Measurements from ENCODE around the gene SYNC. TPM values are rescaled to one million over a fixed set of nuclear protein-coding genes. Genes with fewer than 3 reads are reported as not detected.

The SYNC gene
- total and polyA plus RNA-seq, 2 of the 8 experiments (the other 6 are each of a cell fraction or from before 2014, with no cell fraction given) = 0.06 to 0.17 TPM

- H2BK5ac ChIP-seq (ENCODE audit: low read depth, low read length) = no peak overlapping the region
- no peak overlapping the region for H4K91ac ChIP-seq (replicated peaks; ENCODE audit: insufficient read length, low read length)
- no peak overlapping the region for H2BK20ac ChIP-seq (ENCODE audit: low read length)
- no peak overlapping the region for H2BK15ac ChIP-seq (ENCODE audit: low read length)
- H3K18ac ChIP-seq (ENCODE audit: extremely low read depth, low read length) = no peak overlapping the region
- no peak overlapping the region for H3K9ac ChIP-seq (replicated peaks in 1 of 4; ENCODE audit: extremely low read depth in 1 of 4, low read depth in 3 of 4, low read length in 3 of 4)
- no peak overlapping the region for H2AK5ac ChIP-seq (ENCODE audit: low read depth, low read length)
- ChIA-PET CTCF (ENCODE audit: partially characterized antibody) (interaction anchor here (2.2 kb wide), 1 partner anchor 29 kb away, joined by 8 read pairs; no protein-coding TSS in a partner anchor), POLR2A (ENCODE audit: partially characterized antibody) (interaction anchor here (1.1 to 15.0 kb wide), 13 partner anchors 8 to 92 kb away, joined by 3 to 124 read pairs (median 4); partner anchors contain the start of gene RBBP4)
- no peaks in the 10 kb centered on the region for H3K79me1 ChIP-seq (ENCODE audit: low read depth, low read length)
- no peak overlapping the region for H3K27ac ChIP-seq (ENCODE audit: low read depth, low read length)
- H3K4me1 ChIP-seq (replicated peaks in 1 of 4; ENCODE audit: control insufficient read depth in 3 of 4, insufficient read depth in 4 of 4, low read length in 3 of 4) = no peaks in the 10 kb centered on the region
- no peak overlapping the region for H3K4ac ChIP-seq (replicated peaks; ENCODE audit: insufficient read length, low read depth, low read length)
- no peaks in the 10 kb centered on the region for H3K27me3 ChIP-seq (replicated peaks in 1 of 4; ENCODE audit: control insufficient read depth in 3 of 4, extremely low read depth in 1 of 4, insufficient read depth in 3 of 4, low read length in 3 of 4)
- no peak overlapping the region for H4K5ac ChIP-seq (ENCODE audit: insufficient read length, low read depth, low read length)
- H3K36me3 ChIP-seq (ENCODE audit: control insufficient read depth in 2 of 4, insufficient read depth in 4 of 4, low read length in 3 of 4) = peaks cover 16 to 78% (median 47%) of the 10 kb centered on the region in 4 experiments
- no peak overlapping the region for H4K8ac ChIP-seq (ENCODE audit: extremely low read depth, insufficient read depth, low read length)
- no peak overlapping the region for H2AFZ ChIP-seq (ENCODE audit: low read length)
- no peaks in the 10 kb centered on the region for H3K23me2 ChIP-seq (ENCODE audit: low read depth, low read length)
- H3K23ac ChIP-seq (ENCODE audit: insufficient read length) = no peak overlapping the region
- FAIRE-seq (no peak), DNase-seq (ENCODE audit: low read depth in 1 of 2, low spot score in 2 of 2) (no peak)
- H2BK12ac ChIP-seq (ENCODE audit: low read depth, low read length) = no peak overlapping the region
- no peak overlapping the region for H3K14ac ChIP-seq (ENCODE audit: insufficient read length)
- H4K20me1 ChIP-seq (replicated peaks in 1 of 2; ENCODE audit: control insufficient read depth in 1 of 2, insufficient read depth in 2 of 2, low read length in 2 of 2) = peaks cover 0 to 1% of the 10 kb centered on the region in 2 experiments
- no peaks in the 10 kb centered on the region for H3K79me2 ChIP-seq (ENCODE audit: control insufficient read depth in 1 of 2, insufficient read depth in 2 of 2, low read length in 2 of 2)
- TF ChIP-seq POLR2AphosphoS5 (IDR thresholded peaks at IDR 0.05; ENCODE audit: low read depth, low read length) (0 out of 2 replicates have a peak, but pooled peaks have one; percentile 13), POLR2A (IDR thresholded peaks at IDR 0.05; ENCODE audit: control extremely low read depth in 1 of 2, low read depth in 2 of 2, low read length in 2 of 2) (peak in 1 of 2 experiments; percentile 47; a peak in 1 of 3 replicates), USF2 (IDR thresholded peaks at IDR 0.05; ENCODE audit: low read length) (no peak)
- H3K4me3 ChIP-seq (ENCODE audit: extremely low read depth in 1 of 4, insufficient read depth in 2 of 4, low read depth in 3 of 4, low read length in 4 of 4) = no peak overlapping the region
- no peak overlapping the region for H3K4me2 ChIP-seq (ENCODE audit: insufficient read depth in 1 of 2, low read depth in 2 of 2, low read length in 2 of 2)
- no peak overlapping the region for H3K56ac ChIP-seq (replicated peaks; ENCODE audit: insufficient read length, low read depth, low read length)
- H3K9me3 ChIP-seq (ENCODE audit: insufficient read depth in 2 of 2, low read depth in 1 of 2, low read length in 1 of 2) = no peaks in the 10 kb centered on the region
- H2BK120ac ChIP-seq (replicated peaks; ENCODE audit: low read depth, low read length) = no peak overlapping the region
- 89% methylated on average over 3 of the region's 3 CpGs; no CpG with 5 or more reads in 1 of the 2 experiments for WGBS, 2 experiments (ENCODE audit: extremely low coverage in 1 of 2, insufficient coverage in 1 of 2, insufficient read length in 1 of 2, insufficient replicate concordance in 2 of 2, low coverage in 1 of 2, low lambda C conversion rate in 2 of 2, missing lambda C conversion rate in 1 of 2)
Measured at GRCh38 chr1:32683397-32683796, 19.2 kb downstream of the SYNC start.
